HL-60 (cell line): ENCODE measurements around the gene EGFL6.
A peak's percentile ranks its signal among the peaks of the same experiment; 100 is the strongest.
"Not testable (repeated sequence)": the region's sequence is repeated elsewhere in the genome, so short reads cannot be mapped to it uniquely, and the experiment has no call there.

Source experiments
- DNase-seq, 2 experiments: peaks; one replicate each; pipeline ENCODE4 v3.0.0-alpha.2; 2010 to 2020; ENCODE audit warnings: low read depth in 1 of 2, low spot score in 1 of 2
- H3K27ac ChIP-seq: fragments of 250-450 bp; sonication (Bioruptor Pico); replicated peaks from 2 replicates; pipeline ENCODE4 v1.5.1; 2020; ENCODE audit warnings: mild to moderate bottlenecking, moderate library complexity
- H3K27me3 ChIP-seq: fragments of 250-450 bp; sonication (Bioruptor Pico); 2 replicates; pipeline ENCODE4 v1.5.1; 2021; ENCODE audit warnings: mild to moderate bottlenecking, moderate library complexity; ENCODE audit not compliant: insufficient read depth, poor library complexity, severe bottlenecking
- H3K4me3 ChIP-seq: replicated peaks from 2 replicates; pipeline ENCODE4 v1.5.1; 2011; ENCODE audit warnings: mild to moderate bottlenecking, control low read depth, low read length; ENCODE audit not compliant: insufficient read depth
- GABPA ChIP-seq: IDR thresholded peaks from 2 replicates; pipeline ENCODE4 v1.6.1; 2012; ENCODE audit warnings: low read depth
- POLR2AphosphoS5 ChIP-seq: IDR thresholded peaks from 2 replicates; pipeline ENCODE4 v1.6.1; 2012; ENCODE audit warnings: low read depth
- REST ChIP-seq: IDR thresholded peaks from 2 replicates; pipeline ENCODE4 v1.6.1; 2012; ENCODE audit warnings: low read depth; ENCODE audit not compliant: insufficient replicate concordance
- SPI1 ChIP-seq: IDR thresholded peaks from 2 replicates; pipeline ENCODE4 v1.6.1; 2012; ENCODE audit warnings: low read depth, mild to moderate bottlenecking, borderline replicate concordance
- TF ChIP-seq, protein P1 (sequence below): IDR thresholded peaks from one replicate; pipeline ENCODE4 v1.5.1; 2011; ENCODE audit warnings: low read length, control low read depth, inconsistent platforms; ENCODE audit not compliant: insufficient read depth

The EGFL6 gene

GRCh38 chrX:13646154-13646549 is 76.8 kb downstream of the EGFL6 start:
- Histone ChIP-seq H3K4me3 (no peak overlapping the region), H3K27me3 (no peaks in the 10 kb centered on the region), H3K27ac (no peak overlapping the region)
- peak in 1 of 2 experiments; percentile 51 for DNase-seq
- TF ChIP-seq POLR2AphosphoS5 (no peak), GABPA (no peak)
- TF ChIP-seq, protein P1, sequence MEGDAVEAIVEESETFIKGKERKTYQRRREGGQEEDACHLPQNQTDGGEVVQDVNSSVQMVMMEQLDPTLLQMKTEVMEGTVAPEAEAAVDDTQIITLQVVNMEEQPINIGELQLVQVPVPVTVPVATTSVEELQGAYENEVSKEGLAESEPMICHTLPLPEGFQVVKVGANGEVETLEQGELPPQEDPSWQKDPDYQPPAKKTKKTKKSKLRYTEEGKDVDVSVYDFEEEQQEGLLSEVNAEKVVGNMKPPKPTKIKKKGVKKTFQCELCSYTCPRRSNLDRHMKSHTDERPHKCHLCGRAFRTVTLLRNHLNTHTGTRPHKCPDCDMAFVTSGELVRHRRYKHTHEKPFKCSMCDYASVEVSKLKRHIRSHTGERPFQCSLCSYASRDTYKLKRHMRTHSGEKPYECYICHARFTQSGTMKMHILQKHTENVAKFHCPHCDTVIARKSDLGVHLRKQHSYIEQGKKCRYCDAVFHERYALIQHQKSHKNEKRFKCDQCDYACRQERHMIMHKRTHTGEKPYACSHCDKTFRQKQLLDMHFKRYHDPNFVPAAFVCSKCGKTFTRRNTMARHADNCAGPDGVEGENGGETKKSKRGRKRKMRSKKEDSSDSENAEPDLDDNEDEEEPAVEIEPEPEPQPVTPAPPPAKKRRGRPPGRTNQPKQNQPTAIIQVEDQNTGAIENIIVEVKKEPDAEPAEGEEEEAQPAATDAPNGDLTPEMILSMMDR: peak; percentile 47

DNA sequence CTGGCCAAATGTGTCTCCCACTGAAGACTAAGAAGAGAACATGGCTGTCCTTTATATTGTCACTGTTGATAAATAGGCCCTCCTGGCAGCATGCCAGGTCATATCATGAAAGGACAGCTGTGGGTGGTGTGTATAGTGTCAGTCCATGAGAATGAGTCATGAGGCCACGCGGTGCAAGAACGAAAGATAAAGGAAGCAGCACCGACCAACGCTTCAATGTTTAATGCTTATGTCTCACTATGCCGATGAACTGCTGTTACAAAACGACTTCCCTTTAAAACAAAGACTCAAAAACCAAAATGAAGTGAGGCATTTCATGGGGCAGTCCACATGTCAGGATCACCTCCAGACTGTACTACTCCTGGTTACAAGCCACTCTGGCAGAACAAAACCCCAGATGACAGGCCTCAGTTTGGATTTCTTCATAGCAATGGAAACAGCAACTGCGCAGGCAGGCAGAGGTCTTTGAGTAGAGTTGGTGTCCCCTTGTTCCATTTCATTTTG is 78.4 kb downstream of the EGFL6 start:
- TF ChIP-seq POLR2AphosphoS5 (no peak), SPI1 (no peak), REST (no peak)
- TF ChIP-seq, protein P1: no peak
- DNase-seq: peak; percentile 68 to 71
- H3K27me3 ChIP-seq: no peaks in the 10 kb centered on the region
- no peak overlapping the region for H3K4me3 ChIP-seq
- H3K27ac ChIP-seq: peak overlapping the region; percentile 61

DNA sequence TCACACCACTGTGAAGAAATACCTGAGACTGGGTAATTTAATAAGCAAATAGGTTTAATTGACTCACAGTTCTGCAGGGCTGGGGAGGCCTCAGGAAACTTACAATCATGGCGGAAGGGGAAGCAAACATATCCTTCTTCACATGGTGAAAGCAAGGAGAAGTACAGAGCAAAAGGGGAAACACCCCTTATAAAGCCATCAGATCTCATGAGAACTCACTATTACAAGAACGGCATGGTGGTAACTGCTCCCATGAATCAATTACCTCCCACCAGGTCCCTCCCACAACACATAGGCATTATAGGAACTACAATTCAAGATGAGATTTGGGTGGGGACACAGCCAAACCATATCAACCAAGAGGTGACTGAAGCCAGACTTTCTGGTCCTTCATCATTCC is 78.9 kb downstream of the EGFL6 start:
- peak overlapping the region; percentile 61 for H3K27ac ChIP-seq
- H3K4me3 ChIP-seq, H3K27me3 ChIP-seq: not testable (repeated sequence)
- peak in 1 of 2 experiments; percentile 31 for DNase-seq

DNA sequence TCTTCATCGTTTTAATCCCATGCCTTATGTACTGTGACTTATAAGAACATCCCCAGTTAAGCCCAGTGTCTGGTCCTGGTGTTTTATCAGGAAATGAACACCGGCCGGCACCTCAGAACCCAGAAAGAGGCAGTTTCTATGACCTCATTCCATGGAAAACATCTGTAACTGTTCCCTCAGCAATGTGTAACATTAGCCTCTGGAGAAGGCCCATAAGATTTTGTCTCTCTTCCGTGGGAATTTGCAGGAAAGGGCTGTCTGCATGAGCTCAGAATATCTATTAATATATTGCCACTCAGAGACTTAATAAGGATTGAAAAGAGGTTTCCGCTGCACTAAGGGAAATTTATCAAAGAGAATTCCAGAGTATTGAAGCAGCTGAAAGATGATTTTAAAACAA is 80.4 kb downstream of the EGFL6 start:
- no peak for DNase-seq
- H3K27me3 ChIP-seq: no peaks in the 10 kb centered on the region
- no peak overlapping the region for H3K4me3 ChIP-seq
- no peak overlapping the region for H3K27ac ChIP-seq
- TF ChIP-seq REST (no peak), POLR2AphosphoS5 (no peak), SPI1 (no peak), GABPA (no peak)
- TF ChIP-seq, protein P1: no peak
